Transverse colon (tissue), 4 donors: ENCODE results near the gene PAXIP1.

Experiments used
- EP300 ChIP-seq: sonication (generic); formaldehyde crosslinking; IDR thresholded peaks from one replicate; pipeline ENCODE4 v1.6.1; 2017; ENCODE audit warnings: antibody characterized with exemption, low read depth
- POLR2A ChIP-seq: fragments of 450-650 bp; IDR thresholded peaks from one replicate; pipeline ENCODE4 v1.6.1; 2016; ENCODE audit warnings: antibody characterized with exemption, mild to moderate bottlenecking, moderate library complexity
- POLR2AphosphoS5 ChIP-seq, 3 donors: sonication (generic); formaldehyde crosslinking; IDR thresholded peaks; one replicate each; pipeline ENCODE4 v1.6.1; 2016; ENCODE audit warnings: antibody characterized with exemption in 3 of 3
- TF ChIP-seq, protein P1 (sequence below), 5 experiments: fragments of 200-600 bp in 3 of 5; fragments of 450-650 bp in 2 of 5; sonication (generic) in 3 of 5; IDR thresholded peaks; 1 replicate in 2 of 5; 2 replicates in 3 of 5; pipeline ENCODE4 v1.5.1; 2016 to 2017; ENCODE audit warnings: antibody characterized with exemption in 5 of 5, inconsistent platforms in 3 of 5, mild to moderate bottlenecking in 2 of 5, moderate library complexity in 1 of 5

DNA sequence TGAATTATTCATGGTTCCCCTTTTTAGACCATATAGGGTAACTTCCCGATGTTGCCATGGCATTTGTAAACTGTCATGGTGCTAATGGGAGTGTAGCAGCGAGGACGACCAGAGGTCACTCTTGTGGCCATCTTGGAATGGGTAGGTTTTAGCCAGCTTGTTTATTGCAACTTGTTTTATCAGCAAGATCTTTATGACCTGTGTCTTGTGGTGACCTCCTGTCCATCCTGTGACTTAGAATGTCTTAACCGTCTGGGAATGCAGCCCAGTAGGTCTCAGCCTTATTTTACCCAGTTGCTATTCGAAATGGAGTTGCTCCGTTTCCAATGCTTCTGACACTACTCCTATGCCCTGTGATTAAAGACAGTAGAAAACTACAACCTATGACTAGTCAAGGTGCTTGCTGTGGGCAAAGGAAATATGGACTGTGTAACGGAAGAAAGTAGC is 18.8 kb upstream of the PAXIP1 start:
- no peak for TF ChIP-seq POLR2A
- TF ChIP-seq, protein P1, sequence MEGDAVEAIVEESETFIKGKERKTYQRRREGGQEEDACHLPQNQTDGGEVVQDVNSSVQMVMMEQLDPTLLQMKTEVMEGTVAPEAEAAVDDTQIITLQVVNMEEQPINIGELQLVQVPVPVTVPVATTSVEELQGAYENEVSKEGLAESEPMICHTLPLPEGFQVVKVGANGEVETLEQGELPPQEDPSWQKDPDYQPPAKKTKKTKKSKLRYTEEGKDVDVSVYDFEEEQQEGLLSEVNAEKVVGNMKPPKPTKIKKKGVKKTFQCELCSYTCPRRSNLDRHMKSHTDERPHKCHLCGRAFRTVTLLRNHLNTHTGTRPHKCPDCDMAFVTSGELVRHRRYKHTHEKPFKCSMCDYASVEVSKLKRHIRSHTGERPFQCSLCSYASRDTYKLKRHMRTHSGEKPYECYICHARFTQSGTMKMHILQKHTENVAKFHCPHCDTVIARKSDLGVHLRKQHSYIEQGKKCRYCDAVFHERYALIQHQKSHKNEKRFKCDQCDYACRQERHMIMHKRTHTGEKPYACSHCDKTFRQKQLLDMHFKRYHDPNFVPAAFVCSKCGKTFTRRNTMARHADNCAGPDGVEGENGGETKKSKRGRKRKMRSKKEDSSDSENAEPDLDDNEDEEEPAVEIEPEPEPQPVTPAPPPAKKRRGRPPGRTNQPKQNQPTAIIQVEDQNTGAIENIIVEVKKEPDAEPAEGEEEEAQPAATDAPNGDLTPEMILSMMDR (IDR thresholded peaks at IDR 0.05): no peak
- TF ChIP-seq POLR2AphosphoS5 (IDR thresholded peaks at IDR 0.05): no peak
- no peak for TF ChIP-seq EP300
